Keratinocyte (primary cell): ENCODE data around the gene CUX1. TPM values are rescaled to one million over a fixed set of nuclear protein-coding genes. Genes with fewer than 3 reads are reported as not detected.

ENCODE experiments used
- DNase-seq: peaks from one replicate; pipeline ENCODE4 v3.0.0-alpha.2; 2011; ENCODE audit warnings: low read depth, missing footprints, low spot score
- FAIRE-seq: peaks from 2 replicates; lab custom pipeline; 2011; peaks lifted over from hg19 to GRCh38; lab: Jason Lieb, UNC
- H2AFZ ChIP-seq: 2 replicates; pipeline ENCODE4 v1.6.0; 2012; ENCODE audit warnings: low read length, control low read depth, inconsistent platforms; ENCODE audit not compliant: control insufficient read depth
- H3K27ac ChIP-seq: 2 replicates; pipeline ENCODE4 v1.5.1; 2011; ENCODE audit warnings: low read length; ENCODE audit not compliant: control insufficient read depth, insufficient read depth
- H3K27me3 ChIP-seq: 3 replicates; pipeline ENCODE4 v1.6.0; 2011; ENCODE audit warnings: low read length; ENCODE audit not compliant: control insufficient read depth, insufficient read depth; ENCODE audit errors: extremely low read depth
- H3K36me3 ChIP-seq, 2 experiments: 2 replicates in 1 of 2; 3 replicates in 1 of 2; pipeline ENCODE4 v1.5.1; 2011; ENCODE audit warnings: low read length in 2 of 2, mild to moderate bottlenecking in 1 of 2; ENCODE audit not compliant: control insufficient read depth in 2 of 2, insufficient read depth in 2 of 2; ENCODE audit errors: extremely low read depth in 1 of 2
- H3K4me1 ChIP-seq: 3 replicates; pipeline ENCODE4 v1.5.1; 2011; ENCODE audit warnings: low read length; ENCODE audit not compliant: control insufficient read depth, insufficient read depth; ENCODE audit errors: extremely low read depth
- H3K4me2 ChIP-seq: 3 replicates; pipeline ENCODE4 v1.6.0; 2011; ENCODE audit warnings: low read depth, low read length; ENCODE audit not compliant: control insufficient read depth, insufficient read depth; ENCODE audit errors: extremely low read depth
- H3K4me3 ChIP-seq, 3 experiments: fragments of 200-600 bp in 1 of 3; sonication (generic) in 1 of 3; 2 replicates in 2 of 3; 3 replicates in 1 of 3; pipeline ENCODE4 v1.5.1; 2011 to 2016; ENCODE audit warnings: low read length in 3 of 3, mild to moderate bottlenecking in 3 of 3, control low read depth in 2 of 3, inconsistent platforms in 1 of 3, low read depth in 1 of 3, mixed read lengths in 1 of 3, mixed run types in 1 of 3, moderate library complexity in 1 of 3; ENCODE audit not compliant: control insufficient read depth in 2 of 3, insufficient read depth in 2 of 3; ENCODE audit errors: extremely low read depth in 1 of 3
- H3K79me2 ChIP-seq: 2 replicates; pipeline ENCODE4 v1.6.0; 2012; ENCODE audit warnings: low read length; ENCODE audit not compliant: control insufficient read depth, insufficient read depth
- H3K9ac ChIP-seq: 3 replicates; pipeline ENCODE4 v1.6.0; 2011; ENCODE audit warnings: low read length; ENCODE audit not compliant: control insufficient read depth, insufficient read depth; ENCODE audit errors: extremely low read depth
- H3K9me1 ChIP-seq: 3 replicates; pipeline ENCODE4 v1.6.0; 2011; ENCODE audit warnings: low read length; ENCODE audit not compliant: control insufficient read depth, insufficient read depth; ENCODE audit errors: extremely low read depth
- H3K9me3 ChIP-seq: 2 replicates; pipeline ENCODE4 v1.5.1; 2012; ENCODE audit warnings: low read depth, low read length; ENCODE audit not compliant: control insufficient read depth
- H4K20me1 ChIP-seq: 3 replicates; pipeline ENCODE4 v1.6.0; 2011; ENCODE audit warnings: low read length; ENCODE audit not compliant: control insufficient read depth, insufficient read depth; ENCODE audit errors: extremely low read depth
- CTCF ChIP-seq, 3 experiments: IDR thresholded peaks in 1 of 3; conservative IDR thresholded peaks in 1 of 3; optimal IDR thresholded peaks in 1 of 3; 2 replicates in 2 of 3; 3 replicates in 1 of 3; pipeline versions ENCODE3 to v1.5.1; 2011; ENCODE audit warnings: low read length in 3 of 3, mild to moderate bottlenecking in 3 of 3, moderate library complexity in 2 of 3, control low read depth in 1 of 3, inconsistent platforms in 1 of 3; ENCODE audit not compliant: insufficient read depth in 2 of 3; ENCODE audit errors: extremely low read depth in 1 of 3
- EZH2 ChIP-seq: IDR thresholded peaks from one replicate; pipeline ENCODE4 v1.6.1; 2012; ENCODE audit warnings: inconsistent platforms, mild to moderate bottlenecking, low read length, moderate library complexity
- dilution Hi-C: fragments of 300-500 bp; cut with MboI; formaldehyde crosslinking; loops from one replicate; pipeline ENCODE4 v1.7.0; 2020; ENCODE audit warnings: low sequenced_read_pairs; ENCODE audit not compliant: extremely low pct_ligation_motif_present
- polyA plus RNA-seq, 5 experiments: library from polyadenylated mRNA; depleted of rRNA in 3 of 5; stranded (reverse) in 3 of 5; stranded (forward) in 1 of 5; unstranded in 1 of 5; fragments of >200 nt; gene quantifications; 1 replicate in 1 of 5; 2 replicates in 3 of 5; 3 replicates in 1 of 5; pipeline versions ENCODE4 v1.2.1 to v1.2.3, GENCODE V29; 2011 to 2012; ENCODE audit warnings: missing spikeins in 2 of 5, low read depth in 1 of 5, low replicate concordance in 1 of 5

The CUX1 gene
- polyA plus RNA-seq, 1 donor (not counting 4 experiments of a cell fraction or from before 2014, with no cell fraction given) = 18.3 TPM

DNA sequence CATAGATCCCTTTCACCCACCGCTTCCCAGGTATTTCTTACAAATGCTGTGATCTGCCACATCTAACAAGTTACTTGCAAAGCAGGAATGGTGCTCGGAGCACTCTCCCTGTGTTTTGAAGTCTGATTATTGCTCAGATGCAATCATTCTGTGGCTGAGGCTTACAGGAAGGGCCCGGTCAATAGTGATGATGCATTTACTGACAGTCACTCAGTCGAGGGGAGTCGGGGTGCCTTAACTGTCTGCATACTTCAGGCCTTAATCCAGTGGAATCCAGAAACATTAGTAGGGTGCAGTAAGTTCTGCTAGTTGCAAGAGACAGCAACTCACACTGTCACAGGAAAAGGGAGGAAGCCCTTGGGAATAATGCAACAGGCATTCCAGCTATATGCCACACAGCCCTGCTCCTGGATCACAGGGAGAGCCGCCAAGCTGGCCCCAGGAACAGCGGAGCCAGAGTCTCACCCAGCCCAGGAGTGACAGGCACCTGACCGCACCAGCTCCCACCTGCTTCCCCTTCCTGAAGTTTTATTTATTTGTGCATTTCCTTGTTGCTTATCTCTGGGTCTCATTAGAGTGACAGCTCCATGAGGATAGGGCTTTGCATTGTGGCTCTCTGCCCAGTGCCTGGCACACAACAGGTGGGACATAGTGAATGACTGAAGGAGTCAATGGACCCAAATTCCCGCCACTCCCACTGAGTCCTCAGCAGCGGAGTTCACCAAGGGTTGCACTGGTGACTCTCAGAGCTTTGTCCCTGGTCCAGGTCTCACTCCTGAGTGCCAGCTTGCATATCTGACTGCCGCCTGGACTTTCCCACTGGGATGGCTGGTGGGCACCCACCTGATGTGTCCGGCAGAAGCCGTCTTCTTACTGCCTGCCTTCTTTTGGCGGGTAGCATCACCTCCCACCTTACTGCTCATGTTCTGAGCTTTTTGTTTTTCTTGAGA lies 256.8 kb downstream of the CUX1 start:
- no peak overlapping the region for H2AFZ ChIP-seq
- H3K9ac ChIP-seq = no peak overlapping the region
- no peaks in the 10 kb centered on the region for H3K9me1 ChIP-seq
- no peaks in the 10 kb centered on the region for H3K27me3 ChIP-seq
- H3K4me1 ChIP-seq = no peaks in the 10 kb centered on the region
- H3K27ac ChIP-seq = no peak overlapping the region
- DNase-seq (no peak), FAIRE-seq (no peak)
- no peaks in the 10 kb centered on the region for H3K79me2 ChIP-seq
- no peaks in the 10 kb centered on the region for H3K9me3 ChIP-seq
- H3K4me2 ChIP-seq = no peak overlapping the region
- H4K20me1 ChIP-seq = no peaks in the 10 kb centered on the region
- H3K36me3 ChIP-seq = peaks cover 0 to 7% of the 10 kb centered on the region in 2 experiments
- H3K4me3 ChIP-seq = no peak overlapping the region
- TF ChIP-seq CTCF (optimal IDR thresholded peaks at IDR 0.05 in 1 of 3, IDR thresholded peaks at IDR 0.05 in 1 of 3, conservative IDR thresholded peaks at IDR 0.05 in 1 of 3; ENCODE audit: extremely low read depth in 1 of 3, insufficient read depth in 2 of 3, low read length in 3 of 3) (no peak), EZH2 (no peak)
- dilution Hi-C loops = no loop called here

GRCh38 chr7:102075126-102075525 lies 257.7 kb downstream of the CUX1 start:
- FAIRE-seq (no peak), DNase-seq (no peak)
- TF ChIP-seq EZH2 = no peak
- TF ChIP-seq CTCF (optimal IDR thresholded peaks at IDR 0.05 in 1 of 3, IDR thresholded peaks at IDR 0.05 in 1 of 3, conservative IDR thresholded peaks at IDR 0.05 in 1 of 3; ENCODE audit: extremely low read depth in 1 of 3, insufficient read depth in 2 of 3, low read length in 3 of 3) = no peak
- Histone ChIP-seq H4K20me1 (no peaks in the 10 kb centered on the region), H3K4me3 (no peak overlapping the region), H3K9ac (no peak overlapping the region), H3K4me2 (no peak overlapping the region), H3K9me3 (no peaks in the 10 kb centered on the region), H2AFZ (no peak overlapping the region), H3K4me1 (no peaks in the 10 kb centered on the region), H3K27me3 (no peaks in the 10 kb centered on the region), H3K79me2 (no peaks in the 10 kb centered on the region), H3K36me3 (peaks cover 0 to 7% of the 10 kb centered on the region in 2 experiments), H3K27ac (no peak overlapping the region), H3K9me1 (no peaks in the 10 kb centered on the region)
- dilution Hi-C loops = no loop called here
